ENCODE measurements around the gene PGP.

GRCh38 chr16:2238150-2238837 is 23.7 kb upstream of the PGP start:
- TF ChIP-seq, protein P1, sequence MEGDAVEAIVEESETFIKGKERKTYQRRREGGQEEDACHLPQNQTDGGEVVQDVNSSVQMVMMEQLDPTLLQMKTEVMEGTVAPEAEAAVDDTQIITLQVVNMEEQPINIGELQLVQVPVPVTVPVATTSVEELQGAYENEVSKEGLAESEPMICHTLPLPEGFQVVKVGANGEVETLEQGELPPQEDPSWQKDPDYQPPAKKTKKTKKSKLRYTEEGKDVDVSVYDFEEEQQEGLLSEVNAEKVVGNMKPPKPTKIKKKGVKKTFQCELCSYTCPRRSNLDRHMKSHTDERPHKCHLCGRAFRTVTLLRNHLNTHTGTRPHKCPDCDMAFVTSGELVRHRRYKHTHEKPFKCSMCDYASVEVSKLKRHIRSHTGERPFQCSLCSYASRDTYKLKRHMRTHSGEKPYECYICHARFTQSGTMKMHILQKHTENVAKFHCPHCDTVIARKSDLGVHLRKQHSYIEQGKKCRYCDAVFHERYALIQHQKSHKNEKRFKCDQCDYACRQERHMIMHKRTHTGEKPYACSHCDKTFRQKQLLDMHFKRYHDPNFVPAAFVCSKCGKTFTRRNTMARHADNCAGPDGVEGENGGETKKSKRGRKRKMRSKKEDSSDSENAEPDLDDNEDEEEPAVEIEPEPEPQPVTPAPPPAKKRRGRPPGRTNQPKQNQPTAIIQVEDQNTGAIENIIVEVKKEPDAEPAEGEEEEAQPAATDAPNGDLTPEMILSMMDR (IDR thresholded peaks at IDR 0.05) = no peak; the same call in 1 of the 2 replicates
- TF ChIP-seq TCF7L2 (IDR thresholded peaks at IDR 0.05; ENCODE audit: low read depth, low read length) (no peak), REST (IDR thresholded peaks at IDR 0.05; ENCODE audit: insufficient read depth in 1 of 2, low read depth in 2 of 2, low read length in 1 of 2) (no peak), POLR2AphosphoS5 (IDR thresholded peaks at IDR 0.05; ENCODE audit: low read depth, low read length) (no peak; the same call in none of the 2 replicates), SIN3A (IDR thresholded peaks at IDR 0.05; ENCODE audit: borderline replicate concordance, insufficient read depth, low read depth, low read length) (no peak)
